Glutamatergic neuron (in vitro differentiated cells): Measurements from ENCODE around the gene FGF9. TPM values are rescaled to one million over a fixed set of nuclear protein-coding genes. Genes with fewer than 3 reads are reported as not detected.

ENCODE experiments used
- DNase-seq: peaks from one replicate; pipeline ENCODE4 v3.0.0; 2022
- H3K27ac Mint-ChIP-seq: one replicate; pipeline ENCODE4 v1.8.0; 2020; ENCODE audit warnings: mild to moderate bottlenecking, mixed read lengths, inconsistent platforms; ENCODE audit not compliant: unreplicated experiment
- H3K27me3 Mint-ChIP-seq: one replicate; pipeline ENCODE4 v1.8.0; 2020; ENCODE audit warnings: mild to moderate bottlenecking, moderate library complexity, mixed read lengths, inconsistent platforms; ENCODE audit not compliant: unreplicated experiment
- H3K36me3 Mint-ChIP-seq: one replicate; pipeline ENCODE4 v1.8.0; 2020; ENCODE audit warnings: mild to moderate bottlenecking, mixed read lengths, inconsistent platforms; ENCODE audit not compliant: unreplicated experiment
- H3K4me1 Mint-ChIP-seq: one replicate; pipeline ENCODE4 v1.8.0; 2020; ENCODE audit warnings: mild to moderate bottlenecking, low read depth, mixed read lengths, inconsistent platforms; ENCODE audit not compliant: unreplicated experiment
- H3K4me3 Mint-ChIP-seq: one replicate; pipeline ENCODE4 v1.8.0; 2020; ENCODE audit warnings: mild to moderate bottlenecking, mixed read lengths, inconsistent platforms; ENCODE audit not compliant: unreplicated experiment
- H3K9me3 Mint-ChIP-seq: one replicate; pipeline ENCODE4 v1.8.0; 2020; ENCODE audit warnings: mild to moderate bottlenecking, moderate library complexity, mixed read lengths, inconsistent platforms; ENCODE audit not compliant: unreplicated experiment
- CTCF ChIP-seq: fragments of 200-600 bp; sonication (generic); IDR thresholded peaks from one replicate; pipeline ENCODE4 v1.5.0; 2021; ENCODE audit not compliant: partially characterized antibody, unreplicated experiment
- total RNA-seq: library from RNA; stranded (reverse); fragmentation: NEBNext Ultra II Directional; extraction: Animal tissue kit (Norgen Biotek cat#: 25700); gene quantifications from one replicate; pipeline ENCODE4 v1.2.1, GENCODE V29; 2021; ENCODE audit not compliant: unreplicated experiment

Gene FGF9
- total RNA-seq, 1 donor from 2014 or later, result 19.5 TPM

- no peaks in the 10 kb centered on the region for H3K36me3 Mint-ChIP-seq
- peak; percentile 45 for DNase-seq
- peak overlapping the region; percentile 93 for H3K4me3 Mint-ChIP-seq
- peaks cover 16% of the 10 kb centered on the region for H3K27me3 Mint-ChIP-seq
- H3K4me1 Mint-ChIP-seq, result peaks cover 28% of the 10 kb centered on the region
- peaks cover 23% of the 10 kb centered on the region for H3K9me3 Mint-ChIP-seq
- peak overlapping the region; percentile 45 for H3K27ac Mint-ChIP-seq
- TF ChIP-seq CTCF, result no peak
These were observed 880 bp downstream of the FGF9 start for GRCh38 chr13:21671620-21672286.

- Mint-ChIP-seq H3K27me3 (peaks cover 16% of the 10 kb centered on the region), H3K4me3 (peak overlapping the region; percentile 93), H3K4me1 (peaks cover 32% of the 10 kb centered on the region), H3K9me3 (peaks cover 25% of the 10 kb centered on the region), H3K36me3 (peaks cover 1% of the 10 kb centered on the region), H3K27ac (no peak overlapping the region)
- no peak for DNase-seq
- TF ChIP-seq CTCF, result no peak
These were observed 1.4 kb downstream of the FGF9 start for GRCh38 chr13:21672287-21672680.

GRCh38 chr13:21672796-21673538, 2.1 kb downstream of the FGF9 start:
- peaks cover 7% of the 10 kb centered on the region for H3K36me3 Mint-ChIP-seq
- H3K4me1 Mint-ChIP-seq, result peaks cover 33% of the 10 kb centered on the region
- no peak for DNase-seq
- peak overlapping the region; percentile 22 for H3K27ac Mint-ChIP-seq
- H3K9me3 Mint-ChIP-seq, result peaks cover 31% of the 10 kb centered on the region
- H3K27me3 Mint-ChIP-seq, result peaks cover 23% of the 10 kb centered on the region
- no peak for TF ChIP-seq CTCF
- H3K4me3 Mint-ChIP-seq, result peak overlapping the region; percentile 93

GRCh38 chr13:21673539-21673788, 2.6 kb downstream of the FGF9 start:
- H3K36me3 Mint-ChIP-seq, result peaks cover 7% of the 10 kb centered on the region
- H3K27ac Mint-ChIP-seq, result peak overlapping the region; percentile 22
- H3K4me3 Mint-ChIP-seq, result peak overlapping the region; percentile 93
- H3K4me1 Mint-ChIP-seq, result peaks cover 32% of the 10 kb centered on the region
- peaks cover 28% of the 10 kb centered on the region for H3K9me3 Mint-ChIP-seq
- peaks cover 24% of the 10 kb centered on the region for H3K27me3 Mint-ChIP-seq
- DNase-seq, result no peak
- TF ChIP-seq CTCF, result peak; percentile 36
